Measurements from ENCODE around the gene CHCHD3. TPM values are rescaled to one million over a fixed set of nuclear protein-coding genes. Genes with fewer than 3 reads are reported as not detected.

Gene CHCHD3
- total and polyA plus RNA-seq, 2 donors from 2014 or later, result 53.9 to 77.3 TPM

DNA sequence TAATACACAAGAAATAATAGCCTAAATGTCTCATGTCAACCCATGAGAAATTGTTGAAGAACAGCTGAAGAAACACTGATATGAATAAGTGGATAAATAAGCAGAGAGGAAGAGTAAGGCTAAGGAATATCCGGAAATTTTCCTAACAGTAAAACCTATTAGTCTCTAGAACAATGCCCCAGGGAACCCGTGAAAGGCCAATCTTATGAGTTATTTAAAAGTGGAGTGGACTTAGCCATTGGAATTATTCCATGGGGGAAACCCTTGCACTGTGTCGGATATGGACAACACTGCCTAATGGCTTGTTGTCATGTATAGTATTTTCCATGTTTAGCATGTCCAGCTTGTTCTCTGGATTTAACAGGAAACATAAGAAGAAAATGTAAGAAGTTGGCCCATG lies 288.4 kb downstream of the CHCHD3 start:
- Histone ChIP-seq H3K9ac (ENCODE audit: low read length in 3 of 3) (no peak overlapping the region), H3K4me1 (ENCODE audit: control insufficient read depth in 2 of 3, insufficient read depth in 2 of 3, low read depth in 1 of 3, low read length in 3 of 3) (no peaks in the 10 kb centered on the region), H3K4me3 (ENCODE audit: low read length in 3 of 3) (no peak overlapping the region), H3K9me3 (ENCODE audit: control insufficient read depth in 2 of 3, insufficient read depth in 1 of 3, low read length in 3 of 3) (no peaks in the 10 kb centered on the region), H3K27ac (ENCODE audit: low read depth in 2 of 2, low read length in 2 of 2) (no peak overlapping the region), H3K36me3 (ENCODE audit: control insufficient read depth in 2 of 3, insufficient read depth in 3 of 3, low read length in 3 of 3) (peaks cover 0 to 2% (median 0%) of the 10 kb centered on the region in 3 donors), H3K27me3 (ENCODE audit: control insufficient read depth, insufficient read depth, low read length) (no peaks in the 10 kb centered on the region)
- TF ChIP-seq, protein P1, sequence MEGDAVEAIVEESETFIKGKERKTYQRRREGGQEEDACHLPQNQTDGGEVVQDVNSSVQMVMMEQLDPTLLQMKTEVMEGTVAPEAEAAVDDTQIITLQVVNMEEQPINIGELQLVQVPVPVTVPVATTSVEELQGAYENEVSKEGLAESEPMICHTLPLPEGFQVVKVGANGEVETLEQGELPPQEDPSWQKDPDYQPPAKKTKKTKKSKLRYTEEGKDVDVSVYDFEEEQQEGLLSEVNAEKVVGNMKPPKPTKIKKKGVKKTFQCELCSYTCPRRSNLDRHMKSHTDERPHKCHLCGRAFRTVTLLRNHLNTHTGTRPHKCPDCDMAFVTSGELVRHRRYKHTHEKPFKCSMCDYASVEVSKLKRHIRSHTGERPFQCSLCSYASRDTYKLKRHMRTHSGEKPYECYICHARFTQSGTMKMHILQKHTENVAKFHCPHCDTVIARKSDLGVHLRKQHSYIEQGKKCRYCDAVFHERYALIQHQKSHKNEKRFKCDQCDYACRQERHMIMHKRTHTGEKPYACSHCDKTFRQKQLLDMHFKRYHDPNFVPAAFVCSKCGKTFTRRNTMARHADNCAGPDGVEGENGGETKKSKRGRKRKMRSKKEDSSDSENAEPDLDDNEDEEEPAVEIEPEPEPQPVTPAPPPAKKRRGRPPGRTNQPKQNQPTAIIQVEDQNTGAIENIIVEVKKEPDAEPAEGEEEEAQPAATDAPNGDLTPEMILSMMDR (IDR thresholded peaks at IDR 0.05; ENCODE audit: borderline replicate concordance, extremely low read depth, insufficient read depth), result no peak
- intact Hi-C loops (cut with DNase I), result no loop called here
- peak in 1 of 5 donors; percentile 66 for DNase-seq
- no peak for FAIRE-seq

GRCh38 chr7:132791036-132791435 lies 290.9 kb downstream of the CHCHD3 start:
- TF ChIP-seq, protein P1 (IDR thresholded peaks at IDR 0.05; ENCODE audit: borderline replicate concordance, extremely low read depth, insufficient read depth), result no peak
- no peaks in the 10 kb centered on the region for H3K27me3 ChIP-seq (ENCODE audit: control insufficient read depth, insufficient read depth, low read length)
- peaks cover 0 to 2% (median 0%) of the 10 kb centered on the region in 3 donors for H3K36me3 ChIP-seq (ENCODE audit: control insufficient read depth in 2 of 3, insufficient read depth in 3 of 3, low read length in 3 of 3)
- no peak overlapping the region for H3K4me3 ChIP-seq (ENCODE audit: low read length in 3 of 3)
- no peak overlapping the region for H3K9ac ChIP-seq (ENCODE audit: low read length in 3 of 3)
- intact Hi-C loops (cut with DNase I), result no loop called here
- no peak for DNase-seq
- H3K27ac ChIP-seq (ENCODE audit: low read depth in 2 of 2, low read length in 2 of 2), result no peak overlapping the region
- no peaks in the 10 kb centered on the region for H3K9me3 ChIP-seq (ENCODE audit: control insufficient read depth in 2 of 3, insufficient read depth in 1 of 3, low read length in 3 of 3)
- H3K4me1 ChIP-seq (ENCODE audit: control insufficient read depth in 2 of 3, insufficient read depth in 2 of 3, low read depth in 1 of 3, low read length in 3 of 3), result no peaks in the 10 kb centered on the region
- no peak for FAIRE-seq

DNA sequence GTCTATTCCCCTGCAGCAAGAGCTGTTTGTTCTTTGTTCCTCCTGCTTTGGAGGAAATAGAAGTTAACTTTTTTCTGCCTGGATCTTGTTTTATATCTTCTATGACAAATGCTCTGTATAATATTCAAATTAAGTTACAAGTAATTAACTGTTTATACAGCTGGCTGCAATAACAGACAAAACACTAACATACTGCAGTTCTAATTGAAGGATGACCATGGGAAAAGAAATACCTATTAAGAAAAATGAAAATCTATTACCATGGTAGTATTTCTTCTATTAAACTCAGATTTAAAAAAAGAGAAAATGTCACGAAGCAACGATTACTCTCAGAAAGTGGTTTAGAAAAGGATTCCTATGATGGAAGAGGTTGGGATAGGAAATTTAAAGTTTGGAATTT lies 291.8 kb downstream of the CHCHD3 start:
- FAIRE-seq, result no peak

More for the DNA sequence above, 291.8 kb downstream of the CHCHD3 start:
- no peak for DNase-seq
- Histone ChIP-seq H3K27ac (ENCODE audit: low read depth in 2 of 2, low read length in 2 of 2) (no peak overlapping the region), H3K9me3 (ENCODE audit: control insufficient read depth in 2 of 3, insufficient read depth in 1 of 3, low read length in 3 of 3) (no peaks in the 10 kb centered on the region), H3K27me3 (ENCODE audit: control insufficient read depth, insufficient read depth, low read length) (no peaks in the 10 kb centered on the region), H3K9ac (ENCODE audit: low read length in 3 of 3) (no peak overlapping the region), H3K4me1 (ENCODE audit: control insufficient read depth in 2 of 3, insufficient read depth in 2 of 3, low read depth in 1 of 3, low read length in 3 of 3) (no peaks in the 10 kb centered on the region), H3K36me3 (ENCODE audit: control insufficient read depth in 2 of 3, insufficient read depth in 3 of 3, low read length in 3 of 3) (no peaks in the 10 kb centered on the region), H3K4me3 (ENCODE audit: low read length in 3 of 3) (no peak overlapping the region)
- intact Hi-C loops (cut with DNase I), result no loop called here
- TF ChIP-seq, protein P1 (IDR thresholded peaks at IDR 0.05; ENCODE audit: borderline replicate concordance, extremely low read depth, insufficient read depth), result no peak

All from kidney (tissue), 14 donors.